ENCODE results near the gene TRIM32. TPM values are rescaled to one million over a fixed set of nuclear protein-coding genes. Genes with fewer than 3 reads are reported as not detected.

TRIM32 gene
- total and polyA plus RNA-seq, 2 of the 13 experiments (the other 11 are each of a cell fraction or from before 2014, with no cell fraction given) = 6.5 to 7.7 TPM

- TF ChIP-seq NFKB2 (CRISPR knock-in tag; IDR thresholded peaks at IDR 0.05; ENCODE audit: borderline replicate concordance) (peak; percentile 59; the same call in 1 of the 2 replicates), KDM4B (CRISPR knock-in tag; IDR thresholded peaks at IDR 0.05) (0 out of 2 replicates have a peak, but pooled peaks have one; percentile 23), TP53 (CRISPR knock-in tag; conservative IDR thresholded peaks at IDR 0.05) (peak; percentile 96), YEATS4 (CRISPR knock-in tag; IDR thresholded peaks at IDR 0.05; ENCODE audit: borderline replicate concordance) (peak; percentile 77; the same call in 1 of the 2 replicates), ZNF3 (CRISPR knock-in tag; IDR thresholded peaks at IDR 0.05) (no peak), CEBPB (IDR thresholded peaks at IDR 0.05; ENCODE audit: borderline replicate concordance, low read depth, low read length) (peak; percentile 6; the same call in 1 of the 2 replicates), ZNF337 (CRISPR knock-in tag; IDR thresholded peaks at IDR 0.05; ENCODE audit: borderline replicate concordance, low read depth) (no peak; the same call in 1 of the 2 replicates), TAF1 (CRISPR knock-in tag; IDR thresholded peaks at IDR 0.05) (peak; percentile 79), ZNF292 (CRISPR knock-in tag; IDR thresholded peaks at IDR 0.05; ENCODE audit: borderline replicate concordance, low read depth) (peak; percentile 50; the same call in 1 of the 2 replicates), REPIN1 (CRISPR knock-in tag; IDR thresholded peaks at IDR 0.05; ENCODE audit: borderline replicate concordance, low read depth) (peak; percentile 50; the same call in 1 of the 2 replicates), ZUFSP (CRISPR knock-in tag; IDR thresholded peaks at IDR 0.05; ENCODE audit: borderline replicate concordance) (no peak), POLR2AphosphoS5 (IDR thresholded peaks at IDR 0.05; ENCODE audit: low read depth, low read length) (peak; percentile 83), DDIT3 (CRISPR knock-in tag; IDR thresholded peaks at IDR 0.05) (no peak), BCL6 (CRISPR knock-in tag; IDR thresholded peaks at IDR 0.05) (peak; percentile 41; the same call in 1 of the 2 replicates), ELF3 (CRISPR knock-in tag; IDR thresholded peaks at IDR 0.05) (peak; percentile 29; the same call in 1 of the 2 replicates), CAMTA2 (CRISPR knock-in tag; IDR thresholded peaks at IDR 0.05; ENCODE audit: borderline replicate concordance) (no peak), E2F2 (CRISPR knock-in tag; IDR thresholded peaks at IDR 0.05; ENCODE audit: borderline replicate concordance) (no peak), ZSCAN30 (CRISPR knock-in tag; IDR thresholded peaks at IDR 0.05) (no peak), CSRNP1 (CRISPR knock-in tag; IDR thresholded peaks at IDR 0.05) (no peak), EED (CRISPR knock-in tag; IDR thresholded peaks at IDR 0.05) (no peak; the same call in 1 of the 2 replicates), ZNF720 (CRISPR knock-in tag; IDR thresholded peaks at IDR 0.05) (no peak), HDAC1 (CRISPR knock-in tag; IDR thresholded peaks at IDR 0.05) (peak; percentile 67; the same call in 1 of the 2 replicates)
Measured at GRCh38 chr9:116687074-116687753, at the start of gene TRIM32 (continued).
